ENCODE data around the gene WNK2. TPM values are rescaled to one million over a fixed set of nuclear protein-coding genes. Genes with fewer than 3 reads are reported as not detected.

The WNK2 gene
- total RNA-seq, 1 experiment from 2014 or later, result not detected

DNA sequence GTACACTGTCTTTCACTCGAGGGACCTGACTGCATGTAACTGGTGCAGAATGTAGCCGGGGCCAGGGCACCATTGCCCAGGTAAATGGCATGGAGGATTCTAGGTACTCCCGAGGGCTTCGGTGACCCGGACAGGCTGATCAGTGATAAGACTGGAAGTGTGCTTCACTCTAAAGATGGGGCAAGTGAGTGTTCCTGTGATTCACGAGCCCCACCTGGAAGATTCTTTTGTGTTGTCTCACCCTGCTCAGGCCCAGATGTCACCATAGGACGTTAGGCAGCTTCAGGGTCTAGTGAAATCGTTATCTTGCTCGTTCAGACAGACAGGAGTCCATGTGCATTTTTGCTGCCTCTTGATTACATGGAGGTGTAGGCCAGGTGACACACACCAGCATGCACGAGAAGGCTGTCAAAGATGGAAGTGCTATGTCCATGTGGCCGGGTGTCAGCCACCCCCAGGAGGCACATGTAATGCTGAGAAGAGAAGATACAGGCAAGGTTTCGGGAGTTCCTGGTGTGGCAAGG is 73.9 kb downstream of the WNK2 start:
- Histone ChIP-seq H3K9me3 (replicated peaks) (no peaks in the 10 kb centered on the region), H3K27ac (no peak overlapping the region), H3K27me3 (peaks cover 14% of the 10 kb centered on the region), H3K36me3 (no peaks in the 10 kb centered on the region), H3K4me1 (no peaks in the 10 kb centered on the region), H3K4me3 (no peak overlapping the region)
- no peak for DNase-seq

DNA sequence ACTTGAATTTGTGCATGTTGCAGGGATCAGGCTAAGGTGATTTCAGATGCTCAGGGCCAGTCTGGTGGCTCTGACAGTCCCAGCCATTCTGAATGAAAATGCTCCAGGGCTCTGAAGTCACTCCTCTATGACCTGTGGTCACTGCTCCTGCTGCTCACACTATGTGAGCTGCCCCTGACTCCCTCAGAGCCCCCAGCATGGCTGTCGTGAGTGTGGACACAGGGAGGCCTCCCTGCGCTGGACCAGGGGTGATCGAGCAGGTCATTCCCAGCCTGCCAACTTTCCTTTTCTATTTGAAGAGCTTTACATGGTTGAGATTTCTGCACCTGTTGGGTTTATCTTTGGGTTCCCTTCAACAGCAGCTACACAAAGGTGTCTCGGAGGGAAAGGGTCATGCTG is 74.5 kb downstream of the WNK2 start:
- Histone ChIP-seq H3K4me3 (no peak overlapping the region), H3K4me1 (no peaks in the 10 kb centered on the region), H3K36me3 (no peaks in the 10 kb centered on the region), H3K27ac (no peak overlapping the region), H3K27me3 (peaks cover 14% of the 10 kb centered on the region), H3K9me3 (replicated peaks) (no peaks in the 10 kb centered on the region)
- no peak for DNase-seq

DNA sequence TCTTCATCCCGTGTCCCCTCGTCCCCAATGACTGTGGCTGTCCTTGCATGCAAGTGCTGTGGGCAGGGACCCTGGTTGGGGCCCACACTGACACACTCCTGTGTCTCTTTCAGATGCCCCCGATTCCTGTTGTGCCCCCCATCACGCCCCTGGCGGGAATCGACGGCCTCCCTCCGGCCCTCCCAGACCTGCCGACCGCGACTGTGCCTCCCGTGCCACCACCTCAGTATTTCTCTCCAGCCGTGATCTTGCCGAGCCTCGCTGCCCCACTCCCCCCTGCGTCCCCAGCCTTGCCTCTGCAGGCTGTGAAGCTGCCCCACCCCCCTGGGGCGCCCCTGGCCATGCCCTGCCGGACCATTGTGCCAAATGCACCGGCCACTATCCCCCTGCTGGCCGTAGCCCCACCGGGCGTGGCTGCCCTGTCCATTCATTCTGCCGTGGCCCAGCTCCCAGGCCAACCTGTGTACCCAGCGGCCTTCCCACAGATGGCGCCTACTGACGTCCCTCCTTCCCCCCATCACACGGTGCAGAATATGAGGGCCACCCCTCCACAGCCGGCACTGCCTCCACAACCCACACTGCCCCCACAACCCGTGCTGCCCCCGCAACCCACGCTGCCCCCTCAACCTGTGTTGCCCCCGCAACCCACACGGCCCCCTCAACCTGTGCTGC is 75.0 kb downstream of the WNK2 start:
- no peaks in the 10 kb centered on the region for H3K36me3 ChIP-seq
- H3K4me3 ChIP-seq, result no peak overlapping the region
- H3K27ac ChIP-seq, result no peak overlapping the region
- H3K27me3 ChIP-seq, result peaks cover 14% of the 10 kb centered on the region
- no peaks in the 10 kb centered on the region for H3K4me1 ChIP-seq
- H3K9me3 ChIP-seq (replicated peaks), result no peaks in the 10 kb centered on the region
- DNase-seq, result no peak

DNA sequence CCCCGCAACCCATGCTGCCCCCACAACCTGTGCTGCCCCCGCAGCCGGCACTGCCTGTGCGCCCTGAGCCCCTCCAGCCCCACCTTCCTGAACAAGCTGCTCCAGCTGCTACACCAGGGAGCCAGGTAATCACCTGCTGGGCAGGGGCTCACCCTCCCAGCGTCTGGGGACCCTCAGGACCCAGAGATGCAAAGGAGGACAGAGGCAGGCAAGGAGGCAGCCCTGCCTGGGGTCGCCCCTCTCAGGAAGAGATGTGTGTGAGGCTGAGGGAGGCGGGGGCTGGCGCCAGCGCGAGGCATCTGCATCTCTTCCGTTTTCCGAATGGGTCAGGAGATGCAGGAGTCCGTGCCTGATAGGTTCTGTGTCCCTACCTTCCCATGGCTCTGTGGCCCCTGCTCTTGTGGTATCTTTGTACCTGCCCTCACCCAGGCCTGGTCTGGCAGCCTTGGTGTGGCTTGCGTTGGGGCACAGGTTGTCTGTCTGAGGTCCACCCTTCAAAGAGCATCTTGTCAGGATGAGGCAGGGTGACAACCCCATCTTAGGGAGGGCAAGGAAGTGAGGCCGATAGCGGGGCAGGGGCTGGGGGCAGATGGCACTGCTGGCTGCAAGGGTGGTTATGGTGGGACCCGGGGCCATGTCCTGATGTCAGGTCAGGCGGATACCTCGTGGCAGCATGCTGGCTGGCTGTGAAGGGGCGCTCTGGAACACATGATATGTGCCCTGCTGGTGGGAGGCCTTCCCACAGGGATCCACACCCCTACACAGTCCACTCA is 75.7 kb downstream of the WNK2 start:
- H3K4me3 ChIP-seq, result no peak overlapping the region
- H3K27me3 ChIP-seq, result peaks cover 14% of the 10 kb centered on the region
- H3K36me3 ChIP-seq, result no peaks in the 10 kb centered on the region
- H3K9me3 ChIP-seq (replicated peaks), result no peaks in the 10 kb centered on the region
- no peak overlapping the region for H3K27ac ChIP-seq
- H3K4me1 ChIP-seq, result no peaks in the 10 kb centered on the region
- peak in 1 of 2 experiments; percentile 3 for DNase-seq

DNA sequence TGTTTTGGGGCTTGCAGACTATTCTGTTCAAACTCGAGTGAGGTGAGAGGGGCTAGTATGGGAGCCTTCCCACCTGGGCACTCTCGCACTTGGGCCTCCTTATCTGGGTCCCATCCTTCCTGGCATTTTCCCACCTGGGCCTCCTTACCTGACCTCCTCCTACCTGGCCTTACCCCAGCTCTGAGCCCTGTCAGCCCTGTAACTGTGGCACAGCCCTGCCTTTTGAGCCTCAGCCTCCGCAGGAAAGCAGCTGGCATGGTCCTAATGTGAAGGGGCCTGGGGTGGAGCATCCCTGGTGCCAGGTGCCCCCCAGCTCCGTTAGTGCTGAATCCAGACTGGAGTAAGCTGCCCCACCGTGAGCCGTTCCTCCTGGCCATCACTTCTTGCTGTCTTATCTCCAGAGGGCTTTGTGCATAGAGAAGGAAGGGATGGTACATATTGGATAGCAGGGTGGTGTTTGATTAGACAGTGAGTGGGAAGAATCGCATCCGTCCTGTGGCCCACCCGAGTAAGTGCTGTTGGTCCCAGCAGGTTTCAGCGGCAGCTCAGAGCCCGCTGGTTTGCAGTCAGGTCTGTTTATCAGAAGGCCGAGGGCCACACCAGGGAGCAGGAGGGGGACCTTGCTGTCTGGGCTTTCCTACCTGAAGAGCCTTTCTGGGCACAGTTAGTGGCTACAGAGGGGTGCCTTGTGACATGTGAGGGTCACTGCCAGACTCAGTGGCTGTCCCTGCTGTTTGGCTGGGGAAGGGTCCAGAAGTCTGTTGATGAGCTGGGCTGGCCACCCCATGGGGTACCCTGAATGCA is 76.5 kb downstream of the WNK2 start:
- Histone ChIP-seq H3K4me1 (no peaks in the 10 kb centered on the region), H3K27me3 (peaks cover 13% of the 10 kb centered on the region), H3K9me3 (replicated peaks) (no peaks in the 10 kb centered on the region), H3K36me3 (no peaks in the 10 kb centered on the region), H3K4me3 (no peak overlapping the region), H3K27ac (no peak overlapping the region)
- DNase-seq, result no peak

DNA sequence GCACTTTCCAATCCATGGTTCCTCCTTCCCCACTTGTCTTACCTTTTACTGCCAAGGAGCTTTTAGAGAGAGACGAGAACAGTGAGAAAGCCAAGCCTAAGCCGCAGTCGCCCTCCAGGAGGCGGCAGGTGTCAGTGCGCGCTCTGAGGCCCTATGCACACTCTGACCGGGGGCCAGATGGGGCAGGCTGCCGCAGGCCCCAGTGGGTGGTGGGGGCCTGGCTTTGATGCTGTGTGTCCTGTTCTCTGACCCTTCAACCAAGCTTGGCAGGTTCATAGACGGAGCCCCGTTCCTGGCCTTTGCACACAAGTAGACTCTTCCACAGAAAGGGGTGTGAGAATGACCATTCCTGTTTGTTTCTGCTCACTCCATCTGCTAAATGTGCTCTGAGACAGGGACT is 77.3 kb downstream of the WNK2 start:
- Histone ChIP-seq H3K27me3 (peaks cover 8% of the 10 kb centered on the region; the same call in 1 of the 2 replicates), H3K4me1 (no peaks in the 10 kb centered on the region), H3K4me3 (no peak overlapping the region), H3K27ac (no peak overlapping the region), H3K9me3 (replicated peaks) (no peaks in the 10 kb centered on the region), H3K36me3 (no peaks in the 10 kb centered on the region)
- no peak for DNase-seq

DNA sequence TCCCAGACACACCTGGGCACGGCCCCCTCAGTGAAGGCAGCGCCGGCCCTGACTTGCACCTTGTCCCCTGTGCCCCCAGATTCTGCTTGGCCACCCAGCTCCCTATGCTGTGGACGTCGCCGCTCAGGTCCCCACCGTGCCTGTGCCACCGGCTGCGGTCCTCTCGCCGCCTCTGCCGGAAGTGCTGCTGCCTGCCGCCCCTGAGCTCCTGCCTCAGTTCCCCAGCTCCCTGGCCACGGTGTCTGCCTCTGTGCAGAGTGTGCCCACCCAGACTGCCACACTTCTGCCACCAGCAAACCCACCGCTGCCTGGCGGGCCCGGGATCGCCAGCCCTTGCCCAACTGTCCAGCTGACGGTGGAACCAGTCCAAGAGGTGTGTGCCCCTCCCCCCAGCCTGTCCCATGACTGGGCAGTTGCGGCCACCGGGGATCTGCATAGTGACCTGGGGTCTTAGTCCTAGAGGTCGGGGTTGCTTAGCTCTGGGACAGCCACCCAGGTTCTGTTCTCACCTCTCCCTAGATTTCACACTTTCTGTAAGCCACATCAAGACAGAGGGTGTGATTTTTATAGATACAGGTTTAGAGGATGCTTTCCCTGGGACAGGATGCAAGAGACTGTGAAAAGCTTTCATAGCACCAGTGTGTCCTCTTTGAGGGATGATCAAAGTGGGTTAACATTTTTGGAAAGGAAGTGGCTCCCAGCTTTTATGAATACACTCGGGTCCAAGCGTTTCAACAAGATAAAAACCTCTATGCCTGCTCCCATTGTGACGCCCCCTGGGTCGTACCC is 78.0 kb downstream of the WNK2 start:
- no peak overlapping the region for H3K27ac ChIP-seq
- H3K27me3 ChIP-seq, result peaks cover 8% of the 10 kb centered on the region; the same call in 1 of the 2 replicates
- H3K36me3 ChIP-seq, result no peaks in the 10 kb centered on the region
- no peak overlapping the region for H3K4me3 ChIP-seq
- no peaks in the 10 kb centered on the region for H3K9me3 ChIP-seq (replicated peaks)
- DNase-seq, result peak in 1 of 2 experiments; percentile 1
- no peaks in the 10 kb centered on the region for H3K4me1 ChIP-seq

DNA sequence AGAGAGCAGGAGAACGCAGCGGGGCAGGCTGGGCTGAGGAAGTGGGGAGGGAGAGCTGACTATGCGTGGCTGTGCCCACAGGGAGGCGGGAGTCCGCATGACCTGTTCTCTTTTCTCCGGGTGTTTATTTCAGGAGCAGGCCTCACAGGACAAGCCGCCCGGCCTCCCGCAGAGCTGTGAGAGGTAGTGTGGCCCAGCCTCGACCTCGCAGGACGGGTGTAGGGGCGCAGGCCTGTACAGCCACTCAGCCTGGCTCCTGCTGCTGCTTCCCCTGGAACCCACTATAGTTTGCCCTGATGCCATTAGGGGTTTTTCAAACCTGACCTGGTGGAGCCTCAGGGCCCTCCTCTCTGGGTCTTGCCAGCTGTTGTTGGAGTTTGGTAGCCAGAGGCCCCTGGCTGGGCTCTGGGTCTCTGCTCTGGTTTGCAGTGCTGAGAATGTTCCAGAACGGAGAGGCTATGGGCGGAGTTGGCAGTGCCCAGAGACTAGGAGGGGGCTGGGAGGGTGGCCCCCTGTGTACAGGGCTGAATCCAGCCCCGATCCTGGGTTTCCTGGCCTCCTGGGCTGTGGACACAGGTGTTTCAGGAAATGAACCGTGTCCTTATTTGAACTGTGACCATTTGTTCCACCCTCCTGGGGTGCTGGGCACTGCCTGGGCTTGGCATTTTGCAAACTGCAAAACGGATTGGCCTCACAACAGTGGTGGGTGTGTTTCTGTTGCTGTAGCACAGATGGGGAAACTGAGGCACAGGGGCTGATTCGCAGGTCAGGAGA is 78.8 kb downstream of the WNK2 start:
- peaks cover 8% of the 10 kb centered on the region; the same call in 1 of the 2 replicates for H3K27me3 ChIP-seq
- H3K36me3 ChIP-seq, result no peaks in the 10 kb centered on the region
- H3K27ac ChIP-seq, result no peak overlapping the region
- H3K9me3 ChIP-seq (replicated peaks), result no peaks in the 10 kb centered on the region
- DNase-seq, result no peak
- H3K4me1 ChIP-seq, result no peaks in the 10 kb centered on the region
- no peak overlapping the region for H3K4me3 ChIP-seq

DNA sequence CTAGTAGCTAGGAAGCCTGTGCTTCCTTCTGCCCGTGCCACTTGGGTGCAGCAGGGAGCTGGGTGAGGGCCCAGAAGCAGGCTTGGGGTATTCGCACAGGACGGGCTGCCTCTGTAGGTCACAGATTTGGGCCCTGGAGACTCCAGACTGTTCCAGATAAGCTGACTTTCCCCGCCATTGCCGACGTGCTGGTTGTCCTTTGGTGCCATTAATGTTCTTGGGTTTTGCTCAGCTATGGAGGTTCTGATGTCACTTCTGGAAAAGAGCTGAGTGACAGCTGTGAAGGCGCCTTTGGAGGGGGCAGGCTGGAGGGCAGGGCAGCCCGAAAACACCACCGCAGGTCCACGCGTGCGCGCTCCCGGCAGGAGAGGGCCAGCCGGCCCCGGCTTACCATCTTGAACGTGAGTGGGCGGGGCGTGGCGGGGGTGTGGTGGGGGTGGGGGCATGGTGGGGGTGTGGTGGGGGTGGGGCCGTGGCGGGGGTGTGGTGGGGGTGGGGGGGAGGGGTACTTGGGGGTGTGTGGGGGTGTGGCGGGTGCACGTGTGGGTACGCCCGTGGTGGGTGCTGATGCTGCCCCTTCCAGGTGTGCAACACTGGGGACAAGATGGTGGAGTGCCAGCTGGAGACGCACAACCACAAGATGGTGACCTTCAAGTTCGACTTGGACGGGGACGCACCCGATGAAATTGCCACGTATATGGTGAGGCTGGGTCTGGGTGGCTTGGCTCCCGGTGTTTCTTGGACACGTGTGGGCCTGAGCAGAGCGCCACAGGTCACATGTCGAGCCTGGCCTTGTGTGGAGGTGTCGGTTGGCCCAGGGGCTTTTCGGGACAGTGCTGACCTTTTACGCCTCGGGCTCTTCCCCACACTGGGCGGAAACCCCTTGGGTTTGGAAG is 79.6 kb downstream of the WNK2 start:
- peaks cover 2% of the 10 kb centered on the region; the same call in 1 of the 2 replicates for H3K27me3 ChIP-seq
- H3K27ac ChIP-seq, result no peak overlapping the region
- H3K4me1 ChIP-seq, result no peaks in the 10 kb centered on the region
- no peak for DNase-seq
- H3K9me3 ChIP-seq (replicated peaks), result no peaks in the 10 kb centered on the region
- H3K4me3 ChIP-seq, result no peak overlapping the region
- no peaks in the 10 kb centered on the region for H3K36me3 ChIP-seq

DNA sequence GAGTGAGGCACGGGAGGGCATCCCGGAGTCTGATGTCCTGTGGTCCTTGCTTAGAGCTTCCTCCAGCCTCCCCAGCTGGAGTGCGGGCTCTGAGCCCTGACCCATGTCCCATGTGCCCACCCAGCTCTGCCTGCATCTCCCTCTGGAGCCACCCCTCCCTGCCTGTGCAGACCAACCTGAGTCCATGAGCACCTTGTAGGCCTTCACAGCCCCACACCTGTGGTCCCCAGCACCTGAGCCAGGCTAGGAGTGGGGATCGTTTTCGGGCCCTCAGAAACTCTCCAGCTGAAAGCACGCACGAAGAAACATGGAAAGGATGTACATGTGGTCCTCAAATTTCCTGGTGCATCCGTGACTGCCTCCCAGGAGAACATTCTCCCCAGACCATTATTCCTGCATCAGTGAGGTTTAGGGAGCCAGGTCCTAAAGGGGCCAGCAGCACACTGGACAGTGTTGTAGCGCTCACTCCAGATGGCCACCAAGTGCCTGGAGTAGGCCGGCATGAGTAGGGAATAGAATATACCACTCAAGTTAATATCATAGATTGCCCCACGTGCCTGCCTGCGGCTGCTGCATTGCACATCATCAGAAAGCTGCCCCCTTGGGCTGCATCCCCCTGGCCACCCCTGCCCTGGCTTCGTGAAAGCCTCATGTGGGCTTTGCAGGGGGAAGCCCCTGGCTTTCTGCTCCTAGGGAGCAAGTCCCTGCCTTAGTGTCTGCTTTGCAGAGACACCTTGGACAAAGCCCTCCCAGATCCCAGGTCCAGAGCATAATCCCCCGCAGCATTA is 80.6 kb downstream of the WNK2 start:
- Histone ChIP-seq H3K27me3 (peaks cover 2% of the 10 kb centered on the region; the same call in 1 of the 2 replicates), H3K36me3 (no peaks in the 10 kb centered on the region), H3K9me3 (replicated peaks) (no peaks in the 10 kb centered on the region), H3K27ac (no peak overlapping the region), H3K4me3 (no peak overlapping the region), H3K4me1 (no peaks in the 10 kb centered on the region)
- no peak for DNase-seq

DNA sequence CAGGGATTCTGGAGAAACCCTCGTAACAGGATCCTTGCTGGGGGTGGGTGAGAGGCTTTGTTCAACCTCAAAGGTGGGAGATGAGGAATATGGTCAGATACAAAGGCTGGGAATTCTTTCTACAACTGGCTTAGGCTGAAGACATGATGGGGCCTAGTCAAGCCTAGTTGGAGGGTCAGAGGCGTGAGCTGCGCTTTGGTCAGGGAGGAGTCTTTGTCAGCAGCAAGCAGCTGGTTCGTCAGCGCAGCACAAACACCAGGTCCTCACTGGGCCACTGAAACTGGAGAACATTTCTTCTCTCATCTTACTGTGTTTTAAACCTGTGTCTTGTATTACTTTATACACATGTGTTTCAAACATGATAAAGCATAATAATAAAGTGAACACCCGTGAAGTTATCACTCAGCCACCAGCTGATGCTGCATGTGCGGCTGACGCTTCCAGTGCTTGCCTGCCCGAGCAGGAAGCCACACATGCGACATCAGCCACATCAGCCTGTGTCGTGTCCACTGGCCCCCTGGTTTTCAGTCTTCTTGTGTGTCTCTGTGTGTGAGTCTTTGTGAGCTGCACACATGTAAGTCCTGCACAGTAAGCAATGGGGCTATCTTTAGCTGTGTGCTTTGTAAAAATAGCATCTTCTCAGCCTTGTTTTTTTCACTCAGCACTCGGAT is 81.5 kb downstream of the WNK2 start:
- no peak for DNase-seq

DNA sequence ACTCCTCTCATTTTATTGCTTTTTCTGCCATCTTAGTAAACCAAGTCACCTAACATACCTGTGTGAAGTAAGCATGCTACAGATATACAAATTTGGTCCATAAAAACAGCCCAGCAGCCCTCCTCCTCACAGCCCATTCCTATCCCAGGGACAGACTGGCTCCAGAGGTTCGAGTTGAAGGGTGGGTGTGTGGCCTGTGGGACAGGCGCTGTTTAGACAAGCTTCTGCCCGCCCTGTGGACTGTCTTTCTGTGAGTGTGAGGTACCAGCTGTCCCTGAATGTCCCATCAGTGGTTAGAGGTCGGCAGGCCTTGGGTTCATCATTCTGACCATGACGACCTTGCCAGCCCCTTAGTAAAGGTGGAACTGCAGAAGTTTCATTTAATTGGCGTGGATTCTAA is 82.0 kb downstream of the WNK2 start:
- DNase-seq, result peak in 1 of 2 experiments; percentile 9
- Histone ChIP-seq H3K9me3 (replicated peaks) (no peaks in the 10 kb centered on the region), H3K27ac (no peak overlapping the region), H3K4me1 (no peaks in the 10 kb centered on the region), H3K36me3 (no peaks in the 10 kb centered on the region), H3K4me3 (no peak overlapping the region), H3K27me3 (peaks cover 2% of the 10 kb centered on the region; the same call in 1 of the 2 replicates)

More for the DNA sequence above, 81.5 kb downstream of the WNK2 start:
- Histone ChIP-seq H3K9me3 (replicated peaks) (no peaks in the 10 kb centered on the region), H3K36me3 (no peaks in the 10 kb centered on the region), H3K4me1 (no peaks in the 10 kb centered on the region), H3K27ac (no peak overlapping the region), H3K4me3 (no peak overlapping the region), H3K27me3 (peaks cover 2% of the 10 kb centered on the region; the same call in 1 of the 2 replicates)

Measured in SJCRH30 (cell line).